Activated CD8-positive, alpha-beta memory T cell treated with anti-CD3 and anti-CD28 coated beads, Interleukin-2, amount 50 U/mL, for 1 hour (primary cell): Measurements from ENCODE around the gene COL2A1.

Experiments
- DNase-seq: peaks from one replicate; pipeline ENCODE4 v3.0.0-alpha.2; 2020; ENCODE audit errors: extremely low read depth

COL2A1 gene

GRCh38 chr12:48004053-48004941, at the start of gene COL2A1:
Gene COL2A1, minus strand, starts transcription at chr12:48004476. Its CDS starts 155 bp downstream, at chr12:48004321.
- DNase-seq = no peak

GRCh38 chr12:48053883-48054282, 49.6 kb upstream of the COL2A1 start:
- DNase-seq = no peak

DNA sequence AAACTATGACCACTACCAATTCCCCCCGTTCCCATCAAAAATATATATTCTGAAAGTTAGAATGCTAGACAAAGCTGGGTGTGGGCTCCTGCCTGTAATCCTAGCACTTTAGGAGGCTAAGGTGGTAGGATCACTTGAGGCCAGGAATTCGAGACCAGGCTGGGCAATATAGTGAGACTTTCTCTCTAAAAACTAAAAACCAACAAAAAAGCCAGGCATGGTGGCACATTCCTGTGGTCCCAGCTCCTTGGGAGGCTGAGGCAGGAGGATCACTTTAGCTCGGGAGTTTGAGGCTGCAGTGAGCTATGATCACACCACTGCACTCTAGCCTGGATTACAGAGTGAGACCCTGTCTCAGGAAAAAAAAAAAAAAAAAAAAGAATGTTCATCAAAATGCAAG, 48.8 kb upstream of the COL2A1 start:
- no peak for DNase-seq

DNA sequence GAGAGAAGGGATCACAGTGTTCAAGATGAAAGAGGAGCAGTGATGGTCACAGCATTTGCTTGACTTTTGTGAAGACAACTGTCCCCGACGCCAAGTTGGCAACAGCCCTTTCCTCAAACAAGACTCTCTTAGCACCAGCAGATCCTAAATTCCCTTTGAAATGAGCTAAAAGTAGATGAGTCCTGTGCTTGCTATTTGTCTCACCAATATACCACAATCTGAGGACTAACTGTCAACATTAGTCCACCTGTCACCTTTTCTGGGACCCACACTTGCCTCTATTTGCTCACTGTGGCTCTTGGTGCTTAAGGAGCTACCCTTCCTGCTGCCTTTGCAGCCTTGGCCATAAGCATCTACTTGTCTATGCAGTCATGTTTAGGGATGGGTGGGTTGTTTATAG, 47.4 kb upstream of the COL2A1 start:
- DNase-seq = no peak

DNA sequence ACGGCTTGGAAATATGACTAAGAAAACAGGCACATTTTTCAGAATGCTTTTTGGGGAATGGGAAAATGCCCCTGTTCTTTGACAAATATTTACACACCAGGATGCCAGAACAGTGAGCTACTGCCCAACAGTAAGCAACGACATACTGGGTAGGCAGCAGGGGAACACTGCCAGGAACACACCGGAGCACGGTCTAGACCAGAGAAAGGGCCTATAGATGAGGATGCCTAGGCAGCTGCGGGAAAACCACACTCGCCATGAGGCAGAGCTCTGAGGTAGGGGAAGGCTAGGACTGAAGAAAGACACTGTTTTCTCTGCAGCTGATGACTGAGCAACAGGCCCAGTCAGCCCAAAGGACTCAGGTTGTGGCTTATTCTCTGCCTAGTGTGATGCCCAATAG, 45.9 kb upstream of the COL2A1 start:
- no peak for DNase-seq

DNA sequence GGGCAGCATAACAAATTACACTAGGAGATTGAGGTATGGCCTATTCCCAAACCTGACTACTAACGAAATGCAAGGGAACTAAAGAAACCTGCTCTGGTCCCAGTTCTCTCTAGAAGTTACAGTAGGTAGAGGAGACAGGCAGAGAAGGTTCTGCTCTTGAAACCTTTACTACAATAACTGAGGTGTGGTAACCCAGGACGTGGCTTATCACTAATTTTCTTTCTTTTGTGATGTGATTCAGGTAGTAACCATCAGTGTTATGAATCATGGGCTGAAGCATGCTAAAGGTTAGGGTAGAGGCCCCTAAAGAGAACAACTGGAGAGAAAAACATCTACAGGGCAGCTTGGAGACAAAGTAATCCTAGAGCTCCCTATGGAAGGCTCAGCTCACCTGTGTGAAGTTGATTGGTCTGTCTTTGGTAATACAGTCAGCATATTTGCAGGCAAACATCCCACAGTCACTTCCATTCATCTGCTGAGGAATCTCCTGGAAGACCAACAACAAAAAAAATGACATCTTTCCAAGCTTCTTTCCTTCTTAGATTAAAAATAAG, 41.8 kb upstream of the COL2A1 start:
- DNase-seq = no peak

DNA sequence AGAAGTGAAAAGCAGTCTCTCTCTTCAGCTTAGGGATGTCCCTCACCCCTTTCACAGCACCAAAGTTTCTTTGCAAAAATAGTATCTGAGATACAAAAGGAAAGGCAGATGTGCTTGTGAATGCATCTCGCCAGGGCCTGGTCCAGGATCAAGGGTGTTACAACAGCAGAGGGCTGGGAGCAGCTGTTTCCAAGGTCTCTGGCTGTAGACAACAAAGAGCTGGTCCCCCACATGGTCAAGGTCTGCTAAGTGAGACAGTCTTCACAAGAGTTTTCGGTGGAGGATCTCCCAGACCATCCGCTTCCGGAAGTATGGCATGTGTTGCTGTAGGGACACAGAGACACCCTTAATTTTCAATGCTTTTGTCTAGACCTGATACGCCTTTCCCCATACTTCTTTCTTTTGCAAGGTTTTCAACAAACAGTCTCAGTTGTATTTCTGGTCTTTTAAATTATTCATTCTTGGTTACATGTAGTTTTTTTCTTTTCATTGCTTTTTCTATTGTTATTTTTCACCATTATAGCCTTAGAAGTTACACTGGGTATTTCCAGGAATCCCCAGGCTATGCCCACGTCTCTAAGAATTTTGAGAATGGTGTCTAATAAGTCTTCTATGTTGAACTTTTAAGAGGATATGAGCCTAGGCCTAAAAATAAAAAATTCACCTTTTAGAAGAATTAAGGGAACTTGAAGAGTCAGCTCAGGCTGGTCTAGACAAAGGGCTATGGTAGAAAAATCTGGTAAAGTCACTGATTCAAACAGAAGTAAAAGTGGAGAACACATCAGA, 41.0 kb upstream of the COL2A1 start:
- no peak for DNase-seq

- no peak for DNase-seq
These were observed 40.1 kb upstream of the COL2A1 start for GRCh38 chr12:48044396-48044795.

- DNase-seq = no peak
These were observed 39.5 kb upstream of the COL2A1 start for GRCh38 chr12:48043771-48044170.

DNA sequence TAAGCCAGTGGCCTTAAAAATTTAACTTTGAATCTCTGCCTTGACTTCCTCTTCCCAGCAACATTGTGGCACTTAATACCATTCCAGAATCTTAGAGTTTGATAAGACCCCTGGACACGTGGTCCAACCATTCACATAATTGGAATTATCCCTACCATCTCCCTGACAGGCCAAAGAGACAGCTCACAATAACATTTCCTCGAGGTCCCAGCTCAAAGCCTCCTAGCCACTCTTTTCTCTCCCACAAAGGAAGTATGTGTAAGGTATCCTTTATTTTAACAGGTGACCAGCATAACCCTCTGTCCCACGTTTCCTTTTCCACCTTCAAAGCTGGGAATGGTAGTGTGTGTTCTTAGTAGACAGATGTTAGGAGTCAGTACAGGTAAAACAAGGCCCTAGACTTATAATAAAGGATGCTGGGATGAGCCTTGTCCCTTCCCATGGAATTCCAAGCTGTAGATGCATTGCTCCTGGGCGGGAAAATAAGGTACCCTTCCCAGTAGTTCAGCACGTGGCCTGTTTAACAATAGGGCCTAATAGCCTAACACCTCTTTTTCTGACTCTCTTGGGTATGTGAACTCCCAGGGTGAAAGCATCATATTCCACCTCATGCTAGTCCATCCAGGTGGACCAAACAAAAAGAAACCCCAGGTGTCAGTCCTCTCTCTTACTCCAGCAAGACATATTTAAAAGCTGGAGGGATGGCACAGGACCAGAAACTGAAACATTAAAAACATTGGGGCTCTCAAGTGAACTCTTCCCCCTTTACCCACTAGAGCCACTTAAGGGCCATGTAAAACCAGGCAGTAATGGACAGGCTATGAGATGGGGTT, 37.5 kb upstream of the COL2A1 start:
- no peak for DNase-seq

DNA sequence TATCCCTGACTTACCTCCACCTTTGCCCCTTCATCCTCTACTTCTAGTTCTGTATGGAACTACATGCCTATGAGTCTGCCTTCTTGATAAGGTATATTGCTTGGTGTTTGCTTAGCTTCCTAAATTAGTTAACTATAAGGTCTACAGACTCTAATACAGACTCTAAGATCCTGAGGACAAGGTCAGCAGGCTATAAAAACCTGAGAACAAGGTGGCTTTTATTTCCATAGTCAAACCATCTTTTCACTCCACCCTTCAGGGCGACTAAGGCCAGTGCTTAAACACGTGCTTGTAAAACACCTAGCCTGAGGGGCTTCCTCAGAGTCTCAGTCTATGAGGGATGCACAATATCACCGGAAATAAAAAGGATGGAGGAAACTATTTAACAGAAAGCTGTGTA, 36.1 kb upstream of the COL2A1 start:
- no peak for DNase-seq

DNA sequence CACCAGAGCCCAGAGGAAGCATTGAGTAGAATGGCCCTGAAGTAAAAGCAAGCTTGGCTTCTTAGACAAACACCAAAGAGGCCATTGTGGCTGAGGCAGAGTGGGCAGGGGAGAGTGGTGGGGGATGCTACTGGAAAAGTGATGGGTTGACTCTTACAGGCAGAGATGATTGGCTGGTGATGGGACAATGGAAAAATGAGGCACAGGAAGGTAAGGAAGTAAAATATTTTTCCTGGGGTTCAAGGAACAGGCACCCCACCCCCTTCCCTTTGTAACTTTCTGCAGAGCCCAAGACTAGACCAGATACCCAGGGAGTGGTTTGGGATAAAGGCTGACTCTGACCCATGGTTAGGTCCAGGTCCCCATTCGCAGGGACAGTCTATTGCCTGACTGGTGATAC, 34.9 kb upstream of the COL2A1 start:
- DNase-seq = no peak

- DNase-seq = no peak
These were observed 33.8 kb upstream of the COL2A1 start for GRCh38 chr12:48038085-48038484.

DNA sequence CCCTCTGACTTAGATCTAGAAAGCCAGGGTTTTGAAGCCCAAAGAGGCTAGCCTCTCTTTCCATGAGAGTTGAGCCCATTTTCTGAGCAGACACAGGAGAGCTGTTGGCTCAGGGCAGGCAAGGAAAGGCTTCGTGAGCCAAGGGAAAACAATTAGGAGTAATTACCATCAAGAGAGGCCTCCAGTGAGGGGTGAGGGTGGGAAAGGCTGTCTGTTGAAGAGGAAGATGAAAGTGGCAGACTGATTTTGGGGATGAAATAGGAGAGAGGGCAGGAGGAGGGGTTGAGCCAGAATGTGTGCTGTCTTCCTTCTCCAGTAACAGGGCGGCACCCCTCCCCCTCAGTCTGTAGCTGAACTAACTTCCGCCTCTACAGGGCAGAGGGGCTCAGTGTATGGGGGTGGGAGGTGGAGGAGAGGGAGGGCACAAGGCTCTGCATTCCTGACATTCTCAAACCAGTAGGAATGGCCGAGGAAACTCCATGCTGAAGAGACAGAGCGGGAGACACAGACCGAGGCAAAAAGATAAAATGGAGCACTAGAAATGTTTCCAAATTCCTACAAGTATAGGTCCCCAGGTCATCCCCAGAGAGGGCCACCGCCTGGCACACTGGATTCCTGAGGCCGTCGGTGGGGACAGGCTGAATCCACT, 33.1 kb upstream of the COL2A1 start:
- no peak for DNase-seq

GRCh38 chr12:48036818-48037217, 32.5 kb upstream of the COL2A1 start:
- DNase-seq = no peak

- DNase-seq = no peak
These were observed 30.8 kb upstream of the COL2A1 start for GRCh38 chr12:48034835-48035805.

GRCh38 chr12:48033451-48033850, 29.2 kb upstream of the COL2A1 start:
- DNase-seq = no peak

GRCh38 chr12:48032597-48032996, 28.3 kb upstream of the COL2A1 start:
- no peak for DNase-seq

DNA sequence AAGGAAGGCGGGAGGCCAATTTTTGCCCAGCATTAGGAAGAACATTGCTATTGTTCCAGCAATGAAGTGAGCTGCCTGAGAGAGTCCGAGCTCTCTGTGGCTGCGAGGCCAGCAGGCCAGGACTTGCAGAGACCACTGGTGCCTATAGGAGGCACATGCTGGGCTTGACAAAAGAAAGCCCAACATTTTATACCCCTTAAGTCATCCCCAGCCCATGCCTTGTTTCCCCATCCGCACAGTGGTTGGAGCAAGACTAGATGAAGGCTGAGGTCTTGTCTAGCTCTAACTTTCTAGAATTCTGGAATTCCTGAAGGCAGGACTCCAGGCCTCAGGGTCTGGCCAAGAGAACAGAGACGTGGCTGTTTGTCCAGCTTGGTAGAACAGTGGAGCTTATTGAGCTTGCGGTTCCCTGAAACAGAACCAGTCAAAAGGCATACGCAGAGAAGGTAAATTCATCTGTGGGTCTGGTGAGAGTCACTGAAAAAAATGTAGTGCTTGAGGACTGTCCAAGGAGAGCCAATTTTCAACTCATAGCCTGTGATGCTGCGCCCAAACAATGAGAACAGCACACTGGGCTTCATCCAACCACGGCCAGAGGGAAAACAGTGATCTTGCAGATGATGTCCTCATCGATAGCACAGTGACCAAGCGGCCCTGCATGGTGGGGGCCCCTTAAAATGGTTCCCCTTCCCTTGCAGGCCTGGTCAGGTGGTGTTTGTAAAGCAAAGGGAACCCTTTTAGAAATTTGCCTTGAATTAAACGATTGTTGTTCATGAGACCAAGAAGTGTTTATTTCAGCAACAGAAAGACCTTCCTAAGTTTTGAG, 27.1 kb upstream of the COL2A1 start:
- no peak for DNase-seq
